Measurements from ENCODE around the gene ARHGAP9.
"Not testable (repeated sequence)": the region's sequence is repeated elsewhere in the genome, so short reads cannot be mapped to it uniquely, and the experiment has no call there.

ARHGAP9 gene

GRCh38 chr12:57439762-57440266 lies 39.9 kb downstream of the ARHGAP9 start:
- no peak for DNase-seq

GRCh38 chr12:57438400-57438799 lies 41.3 kb downstream of the ARHGAP9 start:
- no peak for DNase-seq

GRCh38 chr12:57435293-57435692 lies 44.4 kb downstream of the ARHGAP9 start:
- DNase-seq: no peak

- no peak for DNase-seq
Measured at GRCh38 chr12:57434517-57435223, 45.0 kb downstream of the ARHGAP9 start, which contains the start of gene INHBC. Gene INHBC, plus strand, starts transcription at chr12:57434784. Its CDS starts 103 bp downstream, at chr12:57434887.

GRCh38 chr12:57433370-57433769 lies 46.3 kb downstream of the ARHGAP9 start:
- no peak for DNase-seq

- no peak for DNase-seq
Measured at GRCh38 chr12:57431654-57432188, 47.9 kb downstream of the ARHGAP9 start.

- peak; percentile 52 to 96 (median 90) for DNase-seq
Measured at GRCh38 chr12:57430931-57431566, 48.6 kb downstream of the ARHGAP9 start, which contains the start of gene R3HDM2. Gene R3HDM2, minus strand, starts transcription at chr12:57431043. Its CDS starts 120,615 bp downstream, at chr12:57310428.

- DNase-seq: peak in 27 of 58 donors; percentile 12 to 61 (median 43)
Measured at GRCh38 chr12:57430112-57430930, 49.3 kb downstream of the ARHGAP9 start.

- no peak for DNase-seq
Measured at GRCh38 chr12:57429473-57430111, 50.1 kb downstream of the ARHGAP9 start.

- DNase-seq: no peak
Measured at GRCh38 chr12:57428965-57429364, 50.7 kb downstream of the ARHGAP9 start.

GRCh38 chr12:57426948-57427347 lies 52.7 kb downstream of the ARHGAP9 start:
- DNase-seq: not testable (repeated sequence)

Data from anterior cingulate cortex (tissue), 58 donors.